ENCODE measurements around the gene CMIP.

Gene CMIP

DNA sequence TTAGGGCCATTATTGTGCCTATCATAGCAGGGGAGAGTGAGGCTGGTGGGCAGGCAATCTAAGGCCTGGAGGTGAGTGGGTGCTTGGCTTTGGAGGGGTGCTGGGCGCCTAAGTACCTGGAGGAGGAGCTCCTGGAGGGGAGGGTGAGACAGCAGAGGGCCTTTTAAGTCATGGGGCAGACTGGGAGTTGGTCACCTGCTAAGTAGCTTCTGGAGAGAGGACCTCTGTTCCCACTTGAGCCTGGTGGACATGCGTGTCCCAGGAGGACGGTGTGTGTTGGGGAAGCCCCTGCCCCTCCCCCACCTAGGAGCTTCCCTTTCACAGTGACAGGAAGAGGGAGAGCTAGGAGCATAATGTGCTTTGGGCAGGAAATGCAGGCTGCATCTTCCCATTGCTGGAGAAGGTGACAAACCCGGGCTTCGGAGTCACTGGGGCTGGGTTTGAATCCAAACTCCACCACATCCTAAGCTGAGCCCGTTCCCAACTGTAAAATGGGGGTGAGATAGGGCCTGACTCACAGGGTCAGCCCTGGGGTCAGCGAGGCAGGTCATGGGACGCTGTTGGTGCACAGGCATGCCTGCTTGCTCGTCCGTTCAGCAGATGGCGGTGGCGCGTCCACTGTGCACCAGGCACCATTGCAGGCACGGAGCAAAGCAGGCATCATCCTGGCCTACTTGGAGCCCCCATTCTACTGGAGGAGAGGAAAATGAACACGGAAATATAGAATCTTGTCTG is 37.9 kb downstream of the CMIP start:
- DNase-seq, result no peak

DNA sequence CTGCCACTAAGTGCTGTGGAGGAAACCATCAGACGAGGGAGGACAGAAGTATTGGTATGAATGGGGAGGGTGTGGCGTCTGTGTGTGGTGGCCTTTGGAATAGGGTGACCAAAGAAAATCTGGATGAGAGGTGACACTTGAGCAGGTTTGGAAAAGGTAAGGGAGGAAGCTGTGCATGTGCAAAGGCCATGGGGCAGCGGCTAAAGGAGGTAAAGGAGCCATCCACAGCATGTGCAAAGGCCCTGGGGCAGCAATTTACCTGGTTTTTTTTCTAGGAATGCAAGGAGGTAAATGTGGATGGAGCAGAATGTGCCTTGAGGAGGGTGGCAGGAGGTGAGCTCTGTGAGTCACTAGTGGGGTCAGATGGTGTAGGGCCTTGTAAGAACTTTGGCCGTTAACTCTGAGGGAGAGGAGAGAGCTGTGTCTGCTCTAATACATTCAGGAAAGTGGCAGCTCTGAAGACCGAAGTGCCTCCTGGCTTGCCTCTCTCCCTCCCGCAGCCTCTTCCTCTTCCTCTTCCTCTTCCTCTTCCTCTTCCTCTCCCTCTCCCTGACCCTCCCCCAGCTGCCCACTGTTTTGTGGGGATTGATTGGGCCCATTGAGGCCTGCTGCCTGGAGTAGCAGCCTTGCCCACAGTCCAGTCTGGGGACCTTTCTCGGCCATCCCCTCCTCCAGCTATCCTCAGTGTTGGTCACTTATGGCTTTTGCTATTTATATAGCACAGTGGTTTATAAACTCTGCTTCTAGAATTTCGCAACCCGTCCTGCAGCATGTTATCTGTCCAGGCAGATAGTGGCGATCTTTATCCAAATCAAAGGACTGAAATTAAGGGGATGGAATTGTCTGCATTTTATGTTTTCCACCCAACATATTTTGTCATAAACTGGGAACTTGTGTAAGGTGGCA is 38.7 kb downstream of the CMIP start:
- no peak for DNase-seq

- no peak for DNase-seq
These were observed 39.5 kb downstream of the CMIP start for GRCh38 chr16:81483970-81484595.

DNA sequence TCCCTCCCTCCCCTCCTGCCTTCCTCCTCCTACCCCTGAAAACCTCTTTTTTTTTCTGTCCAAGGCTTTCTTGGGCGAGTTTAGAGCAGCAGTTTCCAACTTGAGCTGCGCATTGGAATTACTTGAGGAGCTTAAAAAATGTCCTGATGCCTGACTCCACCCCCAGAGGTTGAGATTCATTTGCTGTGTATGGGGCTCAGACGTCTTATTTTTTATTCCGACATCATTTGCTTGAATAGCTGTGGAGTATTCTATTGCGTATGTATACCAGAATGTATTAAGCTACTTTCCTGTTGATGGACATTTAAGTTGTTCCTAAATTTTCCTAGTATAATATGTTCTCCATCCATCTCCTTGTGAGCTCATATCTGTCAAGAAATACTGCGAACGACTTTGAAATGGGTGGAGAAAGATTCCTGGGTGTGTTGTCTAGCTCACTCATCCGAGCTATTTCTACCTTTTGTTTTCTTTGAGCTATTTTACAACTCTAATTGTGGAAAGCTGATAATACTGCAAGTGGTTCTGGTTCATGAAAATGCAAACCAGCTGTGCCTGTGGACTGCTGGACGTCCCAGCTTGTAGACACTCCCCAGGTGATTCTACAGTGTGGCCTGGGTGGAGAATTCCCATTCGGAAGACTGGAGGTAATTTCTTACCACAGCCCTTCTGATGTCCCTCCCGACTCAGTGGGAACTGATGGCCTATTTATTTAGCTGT is 40.5 kb downstream of the CMIP start:
- DNase-seq, result no peak

- no peak for DNase-seq
These were observed 41.4 kb downstream of the CMIP start for GRCh38 chr16:81485824-81486539.

GRCh38 chr16:81486540-81487061 is 42.0 kb downstream of the CMIP start:
- no peak for DNase-seq

DNA sequence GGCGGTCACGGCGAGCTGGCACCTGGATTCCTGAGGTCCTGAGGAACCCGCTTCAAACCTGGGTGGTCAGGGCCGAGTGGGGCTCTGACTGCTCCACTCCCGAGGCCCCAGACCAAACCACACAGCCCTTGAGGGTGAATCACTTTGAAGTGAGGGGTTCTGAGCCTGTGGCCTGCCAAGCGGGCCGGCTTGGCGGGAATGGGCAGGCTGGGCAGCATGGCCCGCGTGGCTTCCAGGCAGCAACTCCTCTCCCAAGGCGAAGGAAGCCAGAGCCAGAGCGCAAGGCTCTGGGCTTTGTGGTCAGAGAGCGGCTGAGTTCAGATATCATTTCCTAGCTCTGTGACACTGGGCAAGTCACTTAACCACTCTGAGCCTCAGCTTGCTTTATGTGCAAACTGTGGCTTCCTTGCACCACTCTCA is 42.7 kb downstream of the CMIP start:
- no peak for DNase-seq

DNA sequence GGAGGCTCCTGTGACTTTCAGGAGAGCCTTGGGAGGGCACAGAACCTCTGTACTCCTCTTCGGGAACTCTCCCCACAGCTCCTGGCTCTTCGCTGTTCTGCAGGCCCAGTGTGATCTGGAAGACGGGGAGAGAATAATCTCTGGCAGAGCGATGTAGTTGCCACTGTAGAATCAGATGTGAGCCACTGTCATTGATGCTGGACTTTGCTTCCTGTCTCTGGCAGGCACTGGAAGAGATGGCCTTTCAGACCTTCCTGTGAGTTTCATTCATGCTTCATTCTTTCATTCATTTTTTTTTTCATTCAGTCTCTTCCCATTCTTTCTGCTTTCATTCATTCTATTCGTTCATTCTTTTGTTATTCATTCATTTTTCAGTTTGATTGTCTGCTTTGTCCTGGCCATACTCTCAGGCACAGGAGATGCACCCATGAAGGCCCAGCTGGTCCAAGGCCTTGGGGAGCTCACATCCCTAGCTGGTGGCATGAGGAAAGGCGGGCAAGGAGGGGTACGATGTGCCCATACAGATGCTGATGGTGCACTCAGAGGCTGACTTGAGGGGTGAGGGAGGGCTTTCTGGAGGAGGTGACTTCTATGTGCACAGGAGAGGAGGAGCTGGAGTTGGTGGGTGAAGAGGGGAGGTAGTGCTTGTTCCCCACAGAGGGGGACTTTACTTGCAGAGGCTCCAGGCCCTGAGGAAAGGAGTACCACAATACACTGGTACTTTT is 44.2 kb downstream of the CMIP start:
- DNase-seq, result no peak

- no peak for DNase-seq
These were observed 45.1 kb downstream of the CMIP start for GRCh38 chr16:81489547-81490267.

DNA sequence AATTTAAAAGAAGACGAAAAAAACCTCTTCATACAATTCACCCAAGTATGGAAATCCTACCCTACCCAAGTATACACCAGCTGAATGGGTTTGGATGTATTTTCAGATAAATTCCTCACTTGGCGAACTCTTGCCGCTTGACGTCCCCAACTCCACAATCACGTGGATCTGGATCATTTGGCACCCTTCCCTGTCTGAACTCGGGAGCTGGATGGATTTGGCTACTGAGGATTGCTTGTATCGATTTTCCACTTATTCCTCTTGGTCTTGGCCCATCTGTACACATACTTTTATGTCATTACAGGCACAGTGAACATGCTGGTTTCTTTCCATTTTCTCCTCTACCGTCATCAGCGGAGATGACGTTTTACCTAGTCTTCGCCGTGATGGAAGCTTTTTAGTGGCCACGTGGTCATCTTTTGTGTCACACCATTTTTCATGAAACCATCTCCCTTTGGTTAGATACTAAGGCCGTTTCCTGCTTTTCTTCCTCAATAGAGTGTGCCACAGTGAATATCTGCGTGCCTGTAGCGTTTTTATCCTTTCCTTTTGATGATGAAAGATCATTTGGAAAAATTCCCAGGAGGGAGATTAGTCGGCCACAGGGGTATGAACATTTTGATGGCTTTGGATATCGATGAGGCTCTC is 47.1 kb downstream of the CMIP start:
- DNase-seq, result no peak

- DNase-seq, result no peak
These were observed 47.7 kb downstream of the CMIP start for GRCh38 chr16:81492311-81492761.

- no peak for DNase-seq
These were observed 48.6 kb downstream of the CMIP start for GRCh38 chr16:81492965-81493754.

GRCh38 chr16:81493755-81494433 is 49.3 kb downstream of the CMIP start:
- DNase-seq, result peak; percentile 77

- DNase-seq, result no peak
These were observed 49.8 kb downstream of the CMIP start for GRCh38 chr16:81494434-81494806.

DNA sequence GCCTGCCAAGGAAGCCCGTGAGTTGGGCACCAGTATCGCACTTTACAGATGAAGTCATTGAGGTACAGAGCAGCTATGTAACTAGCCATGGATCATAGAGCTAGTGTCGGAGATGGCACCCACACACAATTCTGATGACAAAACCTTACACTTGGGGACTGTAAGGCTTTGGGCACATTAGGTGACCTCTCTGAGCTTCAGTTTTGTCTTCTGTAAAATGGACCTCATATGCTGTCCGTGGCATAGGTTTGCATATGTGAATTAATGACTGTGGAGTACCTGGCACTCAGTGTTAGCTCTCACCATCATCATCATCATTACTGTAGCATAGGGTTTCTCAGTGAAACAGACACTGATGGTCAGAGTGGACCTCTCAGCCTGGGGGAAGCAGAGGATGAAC is 50.3 kb downstream of the CMIP start:
- no peak for DNase-seq

DNA sequence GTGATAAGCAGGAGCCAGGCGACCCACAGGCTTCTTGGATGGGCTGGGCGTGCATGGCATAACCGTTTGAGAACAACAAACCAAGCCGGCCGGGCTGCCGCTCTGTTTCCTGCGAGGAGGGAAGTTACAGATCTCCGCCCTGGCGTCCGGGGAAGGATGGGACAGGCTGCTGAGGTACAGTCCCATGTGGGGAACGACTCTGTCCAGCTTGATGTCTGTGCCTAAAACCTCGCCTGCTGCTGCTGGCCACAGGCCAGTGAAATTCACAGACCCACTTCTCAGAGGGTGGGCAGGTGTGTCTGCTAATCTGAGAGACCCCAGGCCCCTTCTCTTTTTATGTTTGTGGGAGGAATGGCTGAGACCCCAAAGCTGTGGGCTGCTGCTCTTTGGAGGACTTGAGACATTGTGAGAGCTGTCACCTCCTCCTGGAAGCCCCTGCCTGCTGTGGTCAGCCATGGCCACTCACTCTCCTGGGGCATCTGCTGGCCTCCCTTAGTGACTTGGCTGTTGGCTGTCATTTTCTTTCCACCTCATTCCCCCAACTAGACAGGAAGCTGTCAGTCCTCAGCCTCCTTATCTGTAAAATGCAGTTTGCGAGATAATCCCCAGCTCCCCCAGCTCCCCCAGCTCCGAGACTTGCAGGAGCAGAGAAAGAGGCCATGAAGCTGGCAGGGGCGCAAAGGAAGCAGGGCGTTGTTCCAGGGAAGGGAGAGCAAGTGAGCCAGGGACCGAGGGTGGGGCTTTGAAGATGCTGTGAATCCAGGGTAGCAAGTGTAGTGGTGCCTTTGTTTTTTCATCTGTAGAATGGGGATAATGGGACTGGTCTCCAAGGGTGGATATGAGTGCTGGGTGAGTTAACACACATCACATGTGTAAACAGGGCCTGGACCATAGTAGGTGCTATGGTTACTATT is 51.0 kb downstream of the CMIP start:
- DNase-seq, result no peak

GRCh38 chr16:81496321-81496720 is 51.7 kb downstream of the CMIP start:
- no peak for DNase-seq

DNA sequence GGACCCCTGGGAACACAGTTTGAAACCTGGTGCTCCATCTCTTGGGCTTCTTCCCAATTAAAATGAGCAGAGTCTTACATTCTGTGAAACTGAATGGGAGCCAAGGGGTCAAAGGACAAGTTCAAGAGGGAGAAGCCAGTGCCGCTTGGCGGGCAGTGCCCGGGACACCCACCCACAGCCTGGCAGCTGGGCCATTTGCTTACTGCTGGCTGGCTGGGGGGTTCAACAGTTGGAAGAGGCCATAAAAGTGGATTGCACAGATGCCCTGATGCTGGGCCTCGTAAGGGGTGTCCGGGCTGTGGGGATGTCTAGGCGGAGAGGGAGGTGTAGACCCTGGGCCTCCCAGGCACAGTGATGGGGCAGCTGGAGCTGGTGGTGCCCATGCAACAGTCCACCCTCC is 52.1 kb downstream of the CMIP start:
- DNase-seq, result no peak
